Endothelial cell of umbilical vein (primary cell): Measurements from ENCODE around the gene SNX25.

ENCODE experiments used
- CTCF ChIP-seq, 2 donors: IDR thresholded peaks; 1 replicate in 1 of 2; 2 replicates in 1 of 2; pipeline ENCODE4 v1.5.1; 2011; ENCODE audit warnings: low read length in 2 of 2, mild to moderate bottlenecking in 2 of 2, moderate library complexity in 2 of 2, control low read depth in 1 of 2, inconsistent platforms in 1 of 2, low read depth in 1 of 2; ENCODE audit not compliant: insufficient read depth in 1 of 2; ENCODE audit errors: extremely low read depth in 1 of 2
- EZH2 ChIP-seq: IDR thresholded peaks from 2 replicates; pipeline ENCODE4 v1.6.1; 2012; ENCODE audit warnings: borderline replicate concordance, low read depth, mild to moderate bottlenecking, moderate library complexity, low read length, inconsistent platforms; ENCODE audit not compliant: severe bottlenecking
- MYC ChIP-seq: IDR thresholded peaks from one replicate; pipeline ENCODE4 v1.6.1; 2011; ENCODE audit warnings: mild to moderate bottlenecking, low read depth, low read length
- POLR2A ChIP-seq: IDR thresholded peaks from 2 replicates; pipeline ENCODE4 v1.6.1; 2012; ENCODE audit warnings: low read depth, mild to moderate bottlenecking, control low read depth, low read length
- POLR2AphosphoS5 ChIP-seq: IDR thresholded peaks from 2 replicates; pipeline ENCODE4 v1.6.1; 2012; ENCODE audit warnings: low read depth, mild to moderate bottlenecking, control low read depth, low read length, moderate library complexity; ENCODE audit not compliant: insufficient read depth

- TF ChIP-seq EZH2 (no peak), CTCF (IDR thresholded peaks at IDR 0.05; ENCODE audit: extremely low read depth in 1 of 2, insufficient read depth in 1 of 2, low read depth in 1 of 2, low read length in 2 of 2) (no peak), POLR2A (no peak), POLR2AphosphoS5 (no peak), MYC (no peak)
Observed at GRCh38 chr4:185352202-185352601, 142.8 kb downstream of the SNX25 start.
